Embryonic facial prominence (tissue), 1 donor: ENCODE measurements around the gene NDOR1.
"Not testable (repeated sequence)": the region's sequence is repeated elsewhere in the genome, so short reads cannot be mapped to it uniquely, and the experiment has no call there.

Experiments
- DNase-seq: peaks from one replicate; pipeline ENCODE4 v3.0.0-alpha.2; 2016; ENCODE audit errors: extremely low spot score

Gene NDOR1

GRCh38 chr9:137231372-137232039 lies 26.0 kb downstream of the NDOR1 start:
- no peak for DNase-seq

- no peak for DNase-seq
These were observed 26.6 kb downstream of the NDOR1 start for GRCh38 chr9:137232101-137232500.

- no peak for DNase-seq
These were observed 27.0 kb downstream of the NDOR1 start for GRCh38 chr9:137232510-137232909.

- DNase-seq: no peak
These were observed 27.9 kb downstream of the NDOR1 start for GRCh38 chr9:137233143-137233980.

GRCh38 chr9:137234055-137234697 lies 28.7 kb downstream of the NDOR1 start:
- no peak for DNase-seq

GRCh38 chr9:137234758-137235423 lies 29.4 kb downstream of the NDOR1 start:
- DNase-seq: no peak

- no peak for DNase-seq
These were observed 30.1 kb downstream of the NDOR1 start for GRCh38 chr9:137235424-137236237.

GRCh38 chr9:137236238-137236935 lies 30.9 kb downstream of the NDOR1 start:
- DNase-seq: peak; percentile 40

- DNase-seq: no peak
These were observed 31.5 kb downstream of the NDOR1 start for GRCh38 chr9:137236936-137237421.

- DNase-seq: no peak
These were observed 32.5 kb downstream of the NDOR1 start for GRCh38 chr9:137237759-137238726.

- not testable (repeated sequence) for DNase-seq
These were observed 34.2 kb downstream of the NDOR1 start for GRCh38 chr9:137239541-137240200.

- no peak for DNase-seq
These were observed 34.9 kb downstream of the NDOR1 start for GRCh38 chr9:137240318-137240840.

GRCh38 chr9:137240841-137241489 lies 35.5 kb downstream of the NDOR1 start, which contains the start of gene TUBB4B:
Gene TUBB4B, plus strand, starts transcription at chr9:137241287. Its CDS starts 74 bp downstream, at chr9:137241361.
- DNase-seq: peak; percentile 100

GRCh38 chr9:137241490-137242268 lies 36.2 kb downstream of the NDOR1 start:
- DNase-seq: no peak

- DNase-seq: no peak
These were observed 37.0 kb downstream of the NDOR1 start for GRCh38 chr9:137242269-137243203.

GRCh38 chr9:137243266-137243625 lies 37.7 kb downstream of the NDOR1 start:
- DNase-seq: not testable (repeated sequence)
